ENCODE data around the gene SLC25A18.

DNA sequence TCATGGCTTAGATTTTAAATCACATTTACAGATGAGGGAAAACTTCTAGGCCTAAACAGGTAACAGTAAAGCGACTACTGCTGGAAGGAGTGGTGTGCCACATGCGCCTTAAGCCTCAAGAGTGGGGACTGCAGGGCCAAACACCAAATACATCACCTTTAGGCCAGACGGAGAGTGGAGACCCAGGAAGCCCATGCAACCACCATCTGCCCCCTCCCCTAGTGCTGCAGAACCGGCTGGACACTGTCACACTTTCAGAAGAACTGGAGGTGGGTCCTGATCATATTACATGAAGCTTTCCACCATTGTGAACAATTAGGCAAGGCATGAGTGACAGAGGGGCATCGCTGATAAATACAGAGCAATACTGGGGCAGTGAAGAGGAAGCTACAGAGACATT, 28.9 kb downstream of the SLC25A18 start:
- TF ChIP-seq, protein P1, sequence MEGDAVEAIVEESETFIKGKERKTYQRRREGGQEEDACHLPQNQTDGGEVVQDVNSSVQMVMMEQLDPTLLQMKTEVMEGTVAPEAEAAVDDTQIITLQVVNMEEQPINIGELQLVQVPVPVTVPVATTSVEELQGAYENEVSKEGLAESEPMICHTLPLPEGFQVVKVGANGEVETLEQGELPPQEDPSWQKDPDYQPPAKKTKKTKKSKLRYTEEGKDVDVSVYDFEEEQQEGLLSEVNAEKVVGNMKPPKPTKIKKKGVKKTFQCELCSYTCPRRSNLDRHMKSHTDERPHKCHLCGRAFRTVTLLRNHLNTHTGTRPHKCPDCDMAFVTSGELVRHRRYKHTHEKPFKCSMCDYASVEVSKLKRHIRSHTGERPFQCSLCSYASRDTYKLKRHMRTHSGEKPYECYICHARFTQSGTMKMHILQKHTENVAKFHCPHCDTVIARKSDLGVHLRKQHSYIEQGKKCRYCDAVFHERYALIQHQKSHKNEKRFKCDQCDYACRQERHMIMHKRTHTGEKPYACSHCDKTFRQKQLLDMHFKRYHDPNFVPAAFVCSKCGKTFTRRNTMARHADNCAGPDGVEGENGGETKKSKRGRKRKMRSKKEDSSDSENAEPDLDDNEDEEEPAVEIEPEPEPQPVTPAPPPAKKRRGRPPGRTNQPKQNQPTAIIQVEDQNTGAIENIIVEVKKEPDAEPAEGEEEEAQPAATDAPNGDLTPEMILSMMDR (IDR thresholded peaks at IDR 0.05): no peak
- no peak for TF ChIP-seq ZFX (IDR thresholded peaks at IDR 0.05; ENCODE audit: borderline replicate concordance)
